ENCODE measurements around the gene ETAA1.
A peak's percentile ranks its signal among the peaks of the same experiment; 100 is the strongest.

Gene ETAA1

DNA sequence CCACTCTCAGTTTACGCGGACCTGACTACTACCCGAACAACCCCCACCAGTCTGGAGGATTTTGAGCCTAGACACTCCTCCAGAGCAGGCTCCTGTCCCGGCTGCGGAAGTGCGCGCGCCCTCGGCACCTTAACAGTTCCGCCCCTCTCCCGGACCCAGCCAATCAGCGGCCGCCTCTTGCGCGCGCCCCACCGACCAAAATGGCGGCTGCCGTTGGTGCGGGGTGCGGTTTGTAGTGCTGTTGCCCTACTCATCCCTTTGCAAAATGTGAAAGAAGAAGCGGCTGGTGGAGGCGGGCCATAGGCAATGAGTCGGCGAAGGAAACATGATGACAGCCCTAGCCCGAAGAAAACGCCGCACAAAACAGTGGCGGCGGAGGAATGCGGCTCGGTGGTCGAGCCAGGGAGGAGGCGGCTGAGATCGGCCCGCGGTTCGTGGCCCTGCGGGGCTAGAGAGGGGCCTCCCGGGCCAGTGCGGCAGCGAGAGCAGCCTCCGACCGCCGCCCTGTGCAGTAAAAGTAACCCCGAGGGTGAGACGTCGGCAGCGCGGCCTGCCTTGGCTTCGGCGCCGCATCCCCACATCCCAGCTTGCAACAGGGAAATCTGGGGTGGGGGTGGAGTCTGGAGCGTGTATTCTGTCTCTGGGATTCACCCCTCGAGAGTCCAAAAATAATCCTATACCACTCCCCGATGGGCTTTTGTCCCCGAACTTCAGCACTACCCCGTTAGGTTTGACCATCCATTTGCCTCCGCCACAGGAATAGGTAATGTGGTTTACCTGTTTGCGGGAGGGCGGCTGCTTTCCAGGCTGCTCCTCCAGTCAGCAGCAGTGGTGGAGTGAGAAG, at the start of gene ETAA1:
Gene ETAA1, plus strand, starts transcription at position 191 of the 844 bp plus-strand sequence. Its CDS starts 116 bp downstream, at position 307.
- peak; percentile 84 to 89 for DNase-seq (ENCODE audit: low read depth in 2 of 2)

DNA sequence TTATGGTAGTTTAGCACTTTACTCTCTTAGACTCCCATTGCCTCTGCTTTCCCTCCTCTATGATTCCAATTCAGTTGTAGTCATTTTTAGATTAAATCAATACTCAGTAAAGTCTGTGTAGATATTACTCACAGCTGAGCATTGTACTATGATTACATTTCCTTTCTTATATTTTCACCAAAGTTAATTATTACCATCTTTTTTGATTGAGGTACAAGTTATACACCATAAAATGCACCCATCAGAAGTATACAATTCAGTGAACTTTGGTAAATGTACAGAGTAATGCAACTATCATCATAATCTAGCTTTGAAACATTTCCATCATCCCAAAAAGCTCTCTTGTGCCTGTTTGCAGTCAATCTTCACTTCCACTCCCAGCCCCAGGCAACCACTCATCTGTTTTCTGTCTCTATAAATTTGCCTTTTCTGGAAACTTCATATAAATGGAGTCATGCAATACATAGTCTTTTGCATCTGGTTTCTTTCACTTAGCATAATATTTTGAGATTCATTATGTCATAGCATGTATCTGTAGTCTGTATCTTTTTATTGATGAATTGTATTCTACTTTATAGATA, 30.2 kb upstream of the ETAA1 start:
- DNase-seq (ENCODE audit: low read depth in 2 of 2): no peak

- DNase-seq (ENCODE audit: low read depth in 2 of 2): no peak
Observed at GRCh38 chr2:67374481-67374880, 22.7 kb upstream of the ETAA1 start.

DNA sequence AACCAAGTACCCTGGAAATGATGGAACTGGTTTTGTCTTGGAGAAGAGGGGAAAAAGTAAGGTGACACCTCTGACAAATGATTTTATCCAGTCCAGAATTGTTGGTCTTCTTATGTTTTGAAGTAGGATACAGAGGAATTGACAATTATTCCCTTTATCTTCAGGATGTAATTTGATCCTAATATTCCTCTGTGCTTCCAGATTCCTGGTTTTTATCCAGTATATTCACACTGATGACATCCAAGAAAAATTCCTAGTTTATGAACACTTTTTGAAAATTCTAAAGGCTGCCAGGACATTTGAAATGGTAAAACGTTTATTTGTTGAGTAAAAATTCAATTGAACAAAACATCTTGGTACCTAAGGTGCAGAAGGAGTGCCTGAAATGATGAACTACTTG, 22.2 kb upstream of the ETAA1 start:
- DNase-seq (ENCODE audit: low read depth in 2 of 2): no peak

GRCh38 chr2:67378555-67378954, 18.6 kb upstream of the ETAA1 start:
- DNase-seq (ENCODE audit: low read depth in 2 of 2): no peak

GRCh38 chr2:67379048-67379447, 18.1 kb upstream of the ETAA1 start:
- DNase-seq (ENCODE audit: low read depth in 2 of 2): no peak

- DNase-seq (ENCODE audit: low read depth in 2 of 2): no peak
Observed at GRCh38 chr2:67384123-67384822, 12.9 kb upstream of the ETAA1 start.

GRCh38 chr2:67388680-67389079, 8.5 kb upstream of the ETAA1 start:
- no peak for DNase-seq (ENCODE audit: low read depth in 2 of 2)

DNA sequence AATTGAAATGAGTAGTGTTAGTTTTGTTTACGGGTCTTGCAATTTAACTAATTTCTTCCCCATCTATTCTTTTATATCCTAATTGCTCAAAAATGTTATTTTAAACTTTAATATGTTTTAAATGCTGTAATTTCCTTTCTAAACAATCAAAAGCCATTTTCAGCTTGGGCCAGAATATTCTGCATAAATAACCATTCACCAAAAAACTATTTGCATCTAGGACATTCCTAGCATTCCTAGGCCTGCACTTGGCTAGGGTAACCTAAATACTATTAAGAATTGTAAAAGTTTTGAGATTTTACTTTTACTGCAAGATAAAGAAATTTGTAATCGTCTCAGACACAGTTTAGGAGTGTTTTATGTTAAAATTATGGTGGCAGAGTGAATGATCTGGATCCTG, 7.8 kb upstream of the ETAA1 start:
- DNase-seq (ENCODE audit: low read depth in 2 of 2): no peak

DNA sequence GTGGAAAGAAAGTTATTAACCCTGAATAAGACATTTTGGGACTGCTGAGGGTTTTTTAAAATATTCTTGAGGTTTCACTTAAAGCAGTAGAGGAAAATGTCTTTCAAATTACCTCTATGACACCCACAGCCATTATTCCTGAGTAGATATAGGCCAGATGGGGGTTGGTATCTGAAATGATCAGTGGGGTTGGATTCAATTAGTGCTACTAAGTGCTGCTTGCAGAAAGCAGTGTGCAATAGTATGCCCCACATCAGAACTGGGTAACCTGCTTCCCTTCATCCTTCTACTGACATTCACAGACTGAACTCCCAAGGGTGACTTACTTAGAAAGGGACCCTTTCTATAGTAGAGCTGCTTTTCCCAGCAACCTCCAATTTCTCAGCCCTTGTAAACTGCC, 7.3 kb upstream of the ETAA1 start:
- no peak for DNase-seq (ENCODE audit: low read depth in 2 of 2)

GRCh38 chr2:67393237-67393636, 3.9 kb upstream of the ETAA1 start:
- DNase-seq (ENCODE audit: low read depth in 2 of 2): no peak

GRCh38 chr2:67394734-67395133, 2.4 kb upstream of the ETAA1 start:
- DNase-seq (ENCODE audit: low read depth in 2 of 2): no peak

GRCh38 chr2:67399144-67399543, 2.0 kb downstream of the ETAA1 start:
- DNase-seq (ENCODE audit: low read depth in 2 of 2): no peak

- no peak for DNase-seq (ENCODE audit: low read depth in 2 of 2)
Observed at GRCh38 chr2:67399831-67400489, 2.8 kb downstream of the ETAA1 start.

DNA sequence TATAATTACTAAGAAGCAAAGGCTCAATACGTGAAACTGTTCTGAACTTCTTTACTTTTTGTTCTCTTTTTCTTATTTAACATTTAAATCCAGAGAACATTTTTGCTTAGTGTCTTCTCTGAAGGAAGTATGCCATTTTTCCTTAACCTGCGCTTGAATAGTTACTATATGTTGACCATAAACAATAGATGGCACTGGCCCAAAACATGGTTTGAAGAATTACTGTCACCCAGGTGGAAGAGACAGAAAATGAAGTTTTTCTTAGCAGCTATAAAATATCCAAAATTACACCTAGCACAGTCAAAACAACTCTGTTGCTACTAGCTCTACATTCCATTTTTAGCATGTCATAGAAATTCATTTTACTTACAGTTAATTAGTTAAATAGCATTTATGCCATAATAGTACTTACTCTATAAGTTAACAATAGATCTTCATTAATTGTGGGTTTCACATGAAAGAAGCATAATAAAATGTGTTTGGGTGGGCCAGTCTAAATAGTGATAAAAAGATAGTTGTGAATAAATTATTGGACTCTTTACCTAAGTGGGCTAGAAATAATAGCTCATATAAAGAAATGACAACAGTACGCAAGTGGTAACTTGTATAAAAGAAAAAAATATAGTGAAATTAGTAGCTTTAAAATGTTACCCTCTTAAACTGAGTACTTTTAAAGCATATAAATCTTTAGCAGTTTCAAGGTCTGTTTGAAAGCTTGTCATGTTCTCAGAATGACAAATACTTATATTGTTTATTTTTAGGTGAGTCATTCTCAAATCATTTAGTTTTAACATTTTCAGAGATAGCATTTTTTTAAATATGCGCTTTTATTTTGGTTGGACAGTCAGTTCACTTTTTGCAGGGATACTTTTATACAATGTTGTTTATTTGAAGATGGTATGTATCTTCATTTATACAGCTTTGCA, 3.7 kb downstream of the ETAA1 start:
- no peak for DNase-seq (ENCODE audit: low read depth in 2 of 2)

DNA sequence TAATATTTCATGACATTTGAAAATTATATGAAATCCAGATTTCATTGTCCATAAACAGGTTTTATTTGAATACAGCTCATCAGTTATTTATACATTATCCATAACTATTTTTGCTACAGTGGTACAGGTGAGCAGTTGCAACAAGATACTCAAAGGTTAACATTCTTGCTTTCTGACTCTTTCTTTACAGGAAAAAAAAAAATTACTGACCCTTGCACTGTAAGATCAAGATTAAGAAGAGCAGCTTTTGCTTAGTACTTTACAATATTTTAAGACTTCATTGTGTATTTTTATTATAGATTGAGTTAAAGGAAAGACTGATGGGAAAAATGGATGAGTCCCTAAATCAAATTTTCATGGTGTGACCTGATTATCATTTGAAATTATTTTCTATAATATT, 11.2 kb downstream of the ETAA1 start:
- DNase-seq (ENCODE audit: low read depth in 2 of 2): no peak

DNA sequence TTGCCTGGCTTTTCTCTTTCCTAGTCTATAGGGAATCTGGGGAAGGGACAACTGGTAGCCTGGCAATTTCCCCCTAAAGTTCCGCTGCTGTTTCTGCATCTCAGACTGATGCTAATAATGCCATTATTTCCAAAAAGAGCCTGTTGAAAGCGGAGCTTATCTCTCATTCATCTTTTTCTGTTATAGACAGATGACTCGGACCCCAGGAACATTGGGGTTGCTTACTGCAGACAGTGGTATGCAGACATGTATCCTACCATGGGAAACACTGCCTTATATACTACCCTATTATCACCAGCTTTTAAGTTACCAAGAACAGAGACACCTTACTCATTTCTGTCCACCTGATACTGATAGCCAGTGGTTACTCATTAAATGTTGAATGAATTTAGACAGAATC, 15.3 kb downstream of the ETAA1 start:
- no peak for DNase-seq (ENCODE audit: low read depth in 2 of 2)

GRCh38 chr2:67414867-67415266, 17.7 kb downstream of the ETAA1 start:
- no peak for DNase-seq (ENCODE audit: low read depth in 2 of 2)

GRCh38 chr2:67416136-67416535, 19.0 kb downstream of the ETAA1 start:
- DNase-seq (ENCODE audit: low read depth in 2 of 2): no peak

- no peak for DNase-seq (ENCODE audit: low read depth in 2 of 2)
Observed at GRCh38 chr2:67423489-67423888, 26.4 kb downstream of the ETAA1 start.

- no peak for DNase-seq (ENCODE audit: low read depth in 2 of 2)
Observed at GRCh38 chr2:67436221-67436620, 39.1 kb downstream of the ETAA1 start.

All from stimulated activated CD8-positive, alpha-beta memory T cell treated with anti-CD3 and anti-CD28 coated beads, Interleukin-2, amount 100 ng/mL, for 48 hours (primary cell).